GM19023 (cell line): ENCODE measurements around the gene GCK.

Experiments
- ATAC-seq: cut with Tn5 transposase; IDR thresholded peaks from one replicate; pipeline ENCODE4 v1.9.1; 2021; ENCODE audit warnings: mild to moderate bottlenecking, moderate library complexity; ENCODE audit not compliant: unreplicated experiment

Gene GCK

DNA sequence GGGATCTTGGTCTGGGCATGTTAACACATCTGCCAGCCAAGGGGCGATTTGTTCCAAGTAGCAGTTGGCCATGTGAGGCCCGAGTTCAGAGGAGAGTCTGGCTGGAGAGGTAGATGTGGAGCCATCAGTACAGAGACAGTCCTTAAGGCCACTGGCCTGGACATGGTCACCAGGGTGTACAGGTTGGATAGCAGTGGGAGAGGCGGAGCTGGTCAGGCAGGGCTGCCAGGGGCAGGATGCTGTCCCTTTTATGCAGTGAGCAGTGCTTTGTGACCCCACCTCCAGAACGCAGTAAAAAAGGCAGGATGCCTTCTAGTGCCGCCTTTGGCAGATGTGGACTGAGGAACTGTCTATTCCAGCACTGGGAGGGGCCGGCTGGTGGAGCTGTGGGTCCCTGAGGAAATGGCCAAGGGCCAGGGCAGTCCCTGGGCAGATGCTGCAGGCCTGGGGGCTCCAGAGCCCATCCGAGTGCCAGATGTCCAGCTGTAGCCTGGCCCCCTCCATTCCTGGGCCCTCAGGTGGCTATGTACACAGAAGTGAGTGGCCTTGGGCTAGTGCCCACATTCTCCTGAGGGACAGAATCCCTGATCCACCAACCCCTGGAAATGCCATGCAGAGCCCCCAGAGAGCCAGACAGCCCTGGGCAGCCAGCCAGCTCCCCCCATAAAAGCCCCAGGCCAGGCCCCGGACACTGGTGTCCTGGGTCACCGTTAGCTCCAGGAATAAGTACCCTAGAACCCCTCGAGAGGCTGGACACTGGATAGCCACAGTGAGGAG, 31.0 kb downstream of the GCK start:
- ATAC-seq = no peak

DNA sequence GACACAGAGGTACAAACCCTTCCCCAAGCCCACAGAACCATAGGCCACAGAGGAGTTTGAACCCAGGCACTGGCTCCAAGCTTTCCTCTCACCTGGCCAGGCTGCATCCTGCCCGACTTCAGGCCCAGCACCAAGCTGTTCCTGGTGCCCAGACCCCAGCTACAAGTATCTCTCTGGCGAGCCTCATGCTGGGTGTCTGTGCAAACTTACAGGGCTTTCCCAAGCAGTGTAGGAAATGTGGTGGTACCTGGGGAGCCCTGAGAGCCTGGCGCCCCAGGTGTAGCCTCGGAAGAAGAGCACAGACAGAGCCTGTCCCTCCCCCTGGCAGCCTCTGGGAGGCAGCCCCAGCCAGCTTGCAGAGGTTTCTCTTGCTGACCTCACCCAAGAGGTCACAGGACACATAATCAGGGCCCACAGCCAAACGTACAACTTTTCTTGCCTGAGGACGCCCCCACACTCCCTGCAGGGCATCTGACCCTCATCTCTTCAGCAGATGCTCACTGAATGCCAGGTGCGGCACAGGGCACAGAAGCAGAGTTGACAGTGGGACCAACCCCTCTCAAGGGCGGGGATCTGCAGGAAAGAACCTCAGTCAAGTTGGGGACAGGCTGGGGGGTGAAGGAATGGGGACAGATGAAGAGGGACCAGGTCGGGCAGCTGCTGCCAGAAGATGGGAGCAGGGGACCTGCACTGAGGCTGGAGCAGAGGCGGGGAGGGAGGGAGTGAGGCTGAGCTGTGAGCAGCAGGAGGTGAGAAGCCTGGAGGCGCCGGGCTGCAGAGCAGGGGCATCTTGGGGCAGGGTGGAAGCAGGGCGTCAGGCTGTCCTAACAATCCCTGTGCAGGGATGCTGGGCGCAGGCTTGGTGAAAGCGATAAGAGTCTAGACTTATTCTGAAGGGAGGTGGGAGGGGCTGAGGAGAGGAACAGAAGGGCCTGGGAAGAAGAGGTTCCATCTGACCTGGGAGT, 31.8 kb downstream of the GCK start:
- no peak for ATAC-seq

DNA sequence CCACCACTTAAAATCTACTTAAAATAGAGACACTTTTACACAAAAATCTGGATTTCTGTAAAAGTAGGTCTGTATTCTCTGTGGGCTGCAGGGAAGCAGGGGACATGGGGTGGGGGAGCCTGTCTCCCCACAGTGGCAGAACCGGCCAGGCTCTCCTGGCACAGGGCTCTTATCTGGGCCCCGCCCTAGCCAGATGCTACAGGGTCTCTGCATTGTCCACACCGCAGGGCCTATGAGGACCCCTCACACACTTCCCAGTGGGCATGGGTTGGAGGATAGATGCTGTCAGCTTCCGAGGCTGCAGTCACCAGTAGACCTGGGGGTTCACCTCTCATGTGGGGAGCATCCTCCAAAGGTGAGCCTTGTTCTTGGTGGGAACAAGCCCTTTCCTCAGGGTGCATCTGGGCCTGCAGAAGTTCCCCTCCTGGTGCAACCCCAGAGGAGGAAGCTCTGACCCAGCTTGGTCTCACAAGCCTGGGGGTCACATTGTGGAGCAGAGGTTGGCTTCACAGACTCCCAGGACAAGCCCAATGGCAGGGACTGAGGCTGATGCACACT, 32.7 kb downstream of the GCK start:
- ATAC-seq = no peak

DNA sequence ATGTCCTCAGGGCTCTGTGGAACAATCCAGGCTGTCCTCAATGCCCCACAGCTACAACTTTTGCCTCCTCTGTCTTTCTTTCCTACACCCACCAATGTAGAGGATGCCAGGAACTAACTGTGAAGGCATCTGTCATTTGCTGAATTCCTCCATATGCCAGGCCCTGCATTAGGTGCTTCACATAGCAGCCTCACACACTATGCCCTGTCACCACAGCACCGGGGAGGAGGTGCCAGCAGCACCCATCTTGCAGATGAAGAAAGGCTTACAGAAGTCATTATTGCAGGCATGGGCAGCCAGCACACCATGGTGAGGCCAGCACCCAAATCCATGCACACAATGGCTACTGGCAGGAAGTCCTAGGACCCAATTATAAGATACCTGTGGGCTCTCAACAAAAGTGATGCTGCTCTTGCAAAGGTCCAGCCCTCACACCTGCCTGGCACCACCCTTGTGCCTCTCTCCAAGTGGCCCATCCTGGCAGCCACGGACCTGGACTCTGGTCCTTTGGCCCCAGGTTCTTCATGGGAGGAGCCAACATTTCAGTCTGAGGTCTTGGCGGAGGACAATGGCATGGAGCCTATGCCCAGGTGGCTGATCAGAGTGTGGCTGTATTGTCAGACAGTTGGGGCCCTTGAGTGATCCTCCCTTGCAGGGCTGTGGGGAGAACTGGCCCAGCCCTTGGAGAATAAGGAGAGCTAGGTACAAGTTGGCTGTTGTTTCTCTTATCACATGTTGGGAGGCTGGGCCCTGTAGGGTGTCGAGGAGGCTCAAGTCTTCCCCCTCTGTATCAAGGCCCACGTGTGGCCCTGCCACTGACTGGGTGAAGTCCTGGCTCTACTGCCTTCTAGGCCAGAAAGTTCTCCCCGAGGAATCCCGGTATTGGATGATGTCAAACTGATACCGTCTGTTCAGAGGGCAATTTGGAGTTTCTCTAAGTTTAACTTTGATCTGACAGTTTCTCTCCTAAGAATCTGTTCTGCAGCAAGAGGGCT, 33.8 kb downstream of the GCK start:
- no peak for ATAC-seq

DNA sequence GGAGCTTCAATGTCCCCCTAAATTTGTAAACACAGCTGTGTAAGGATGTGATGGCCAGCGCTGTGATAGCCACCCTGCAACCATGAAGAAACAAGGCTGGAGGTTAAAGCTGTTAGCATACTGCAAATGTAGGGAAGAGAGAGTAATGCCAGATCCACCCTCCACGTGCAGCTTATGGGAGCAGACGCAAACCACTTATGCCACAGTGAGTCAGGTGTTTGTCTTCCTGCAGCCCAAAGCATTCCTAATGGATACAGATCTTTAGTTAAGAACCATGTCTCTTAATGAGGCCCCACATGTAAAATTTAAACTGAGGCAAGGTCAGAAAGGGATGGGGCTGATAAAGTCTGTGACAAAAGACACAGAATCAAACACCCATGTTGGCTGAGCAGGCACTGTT, 34.5 kb downstream of the GCK start:
- ATAC-seq = no peak

DNA sequence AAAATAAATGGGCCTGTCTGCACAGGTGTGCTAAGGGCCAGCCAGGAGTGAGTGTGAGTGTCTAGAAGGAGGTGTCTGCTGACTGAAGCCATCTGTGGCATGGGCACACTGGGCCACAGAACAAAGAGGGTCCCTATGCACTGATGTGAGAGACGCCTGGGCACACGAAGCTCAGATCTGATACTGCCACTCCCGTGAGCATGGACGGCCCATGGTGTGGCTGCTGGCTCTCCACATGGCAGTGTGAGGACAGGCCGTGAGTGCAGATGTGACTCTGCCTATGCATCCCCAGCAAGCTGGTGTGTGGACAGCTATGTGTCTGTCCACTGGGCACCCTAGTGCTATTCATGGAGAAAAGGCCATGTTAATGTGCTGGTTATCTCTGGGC, 35.3 kb downstream of the GCK start:
- ATAC-seq = no peak

DNA sequence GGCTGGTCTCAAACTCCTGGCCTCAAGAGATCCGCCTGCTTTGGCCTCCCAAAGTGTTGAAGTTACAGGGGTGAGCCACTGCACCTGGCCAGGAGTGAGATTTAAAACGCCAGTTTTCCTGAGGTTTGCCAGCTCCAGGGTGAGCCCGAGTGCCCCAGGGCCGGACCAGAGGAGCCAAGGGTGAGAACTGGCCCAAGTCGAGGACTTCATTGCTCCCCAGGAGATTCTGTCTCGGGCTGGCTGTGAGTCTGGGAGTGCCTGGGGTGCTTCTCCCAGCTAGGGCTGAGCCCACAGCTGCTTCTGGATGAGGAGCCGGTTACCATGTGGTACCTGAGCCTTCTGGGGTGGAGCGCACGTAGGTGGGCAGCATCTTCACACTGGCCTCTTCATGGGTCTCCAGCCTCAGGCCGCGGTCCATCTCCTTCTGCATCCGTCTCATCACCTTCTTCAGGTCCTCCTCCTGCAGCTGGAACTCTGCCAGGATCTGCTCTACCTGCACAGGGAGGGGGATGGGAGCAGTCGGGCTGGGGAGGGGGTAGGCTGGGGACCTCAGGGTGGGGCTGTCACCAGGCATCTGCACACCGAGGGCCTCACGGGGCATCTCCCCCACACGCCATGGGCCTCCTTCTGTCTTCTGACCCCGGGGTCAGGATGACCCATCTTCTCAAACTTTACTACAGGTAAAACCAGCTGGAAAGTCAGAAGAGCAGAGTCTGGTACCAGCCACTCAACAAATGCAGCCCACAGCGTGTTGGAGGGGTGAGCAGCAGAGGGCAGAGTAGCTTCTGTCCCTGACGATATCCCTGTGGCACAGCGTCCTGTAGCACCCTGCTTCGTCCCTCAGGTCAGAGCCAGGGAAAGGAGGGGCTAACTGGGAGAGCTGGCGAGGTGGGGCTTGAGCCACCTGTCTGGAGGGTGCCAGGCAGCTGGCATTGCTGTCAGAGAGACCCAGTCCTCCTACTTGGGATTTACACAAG, 36.0 kb downstream of the GCK start:
- ATAC-seq = no peak

DNA sequence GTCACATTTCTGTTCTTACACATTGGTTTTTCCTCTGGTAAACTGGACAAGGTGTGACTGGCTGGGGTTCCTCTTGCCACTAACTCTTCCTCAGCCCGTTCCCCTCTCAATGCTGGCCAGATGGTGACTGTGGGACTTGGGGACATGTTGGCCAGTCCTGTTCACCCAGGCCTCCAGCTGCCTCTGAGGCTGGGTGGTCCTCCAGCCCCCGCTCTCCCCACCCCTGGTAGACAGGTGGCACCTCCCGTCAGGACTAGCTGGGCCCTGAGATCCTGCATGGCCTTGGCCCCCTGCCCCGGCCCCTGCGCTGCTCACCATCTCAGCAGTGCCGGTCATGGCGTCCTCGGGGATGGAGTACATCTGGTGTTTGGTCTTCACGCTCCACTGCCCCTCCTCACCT, 37.3 kb downstream of the GCK start:
- ATAC-seq = no peak

DNA sequence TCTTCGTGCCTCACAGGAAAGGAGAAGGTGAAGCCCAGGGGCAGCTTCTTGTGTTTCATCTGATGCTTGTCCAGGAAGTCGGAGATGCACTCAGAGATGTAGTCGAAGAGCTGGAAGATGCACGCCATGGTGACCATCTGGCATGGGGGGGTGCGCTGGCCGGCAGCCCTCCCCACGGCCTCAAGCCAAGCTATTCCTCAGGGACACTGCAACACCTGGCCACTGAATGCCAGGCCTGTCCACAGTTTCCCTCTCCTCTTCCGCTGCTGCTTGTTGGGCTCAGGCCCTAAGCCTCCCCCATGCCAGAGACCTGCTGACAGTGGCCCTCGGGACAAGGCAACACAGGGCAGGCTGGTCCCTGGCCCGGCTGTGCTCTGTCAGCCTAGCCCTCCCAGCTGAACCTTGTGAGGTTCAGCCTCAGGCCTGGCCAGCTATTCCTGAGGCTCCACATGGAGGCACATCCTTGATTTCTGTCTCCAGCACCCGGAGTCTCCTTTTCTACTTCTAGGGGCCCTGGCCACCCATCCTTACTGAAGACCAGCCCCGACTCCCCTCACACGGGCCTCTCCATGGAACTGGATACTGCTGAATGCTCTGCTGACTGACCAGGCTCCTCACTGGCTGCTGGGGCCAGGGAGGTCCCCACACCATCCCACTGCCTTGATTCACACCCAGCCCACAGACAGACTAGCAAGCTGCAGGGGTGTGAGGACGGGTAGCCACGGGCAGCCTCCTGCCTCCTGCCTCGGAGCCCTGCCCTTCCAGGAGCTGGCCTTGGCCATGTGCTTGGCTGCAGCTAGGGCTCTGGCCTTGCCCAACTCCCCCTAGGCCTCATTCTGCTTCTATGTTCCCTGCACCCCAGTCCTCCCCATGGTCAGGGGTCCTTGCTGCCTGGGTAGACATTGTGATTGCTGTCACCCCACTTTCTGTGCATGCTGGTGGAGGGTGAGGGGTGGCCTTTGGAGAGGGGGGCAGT, 38.0 kb downstream of the GCK start:
- no peak for ATAC-seq

DNA sequence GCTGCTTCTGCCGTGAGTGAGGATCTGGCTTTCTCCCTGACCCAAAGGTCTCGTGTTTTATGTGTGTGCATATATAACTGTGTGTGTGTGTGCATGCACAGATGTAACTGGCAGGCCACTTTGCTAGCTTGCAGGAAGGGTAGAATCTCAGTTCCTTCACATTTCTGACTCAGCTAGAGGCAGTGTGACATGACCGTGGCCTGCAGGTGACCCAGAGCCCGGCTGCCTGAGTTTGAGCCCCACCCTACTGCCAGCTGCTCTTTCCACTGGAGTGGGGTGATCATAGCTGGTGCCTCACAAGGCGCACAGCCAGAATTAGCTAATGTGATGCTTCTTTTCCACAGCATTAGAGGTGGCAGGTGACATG, 38.8 kb downstream of the GCK start:
- ATAC-seq = no peak

DNA sequence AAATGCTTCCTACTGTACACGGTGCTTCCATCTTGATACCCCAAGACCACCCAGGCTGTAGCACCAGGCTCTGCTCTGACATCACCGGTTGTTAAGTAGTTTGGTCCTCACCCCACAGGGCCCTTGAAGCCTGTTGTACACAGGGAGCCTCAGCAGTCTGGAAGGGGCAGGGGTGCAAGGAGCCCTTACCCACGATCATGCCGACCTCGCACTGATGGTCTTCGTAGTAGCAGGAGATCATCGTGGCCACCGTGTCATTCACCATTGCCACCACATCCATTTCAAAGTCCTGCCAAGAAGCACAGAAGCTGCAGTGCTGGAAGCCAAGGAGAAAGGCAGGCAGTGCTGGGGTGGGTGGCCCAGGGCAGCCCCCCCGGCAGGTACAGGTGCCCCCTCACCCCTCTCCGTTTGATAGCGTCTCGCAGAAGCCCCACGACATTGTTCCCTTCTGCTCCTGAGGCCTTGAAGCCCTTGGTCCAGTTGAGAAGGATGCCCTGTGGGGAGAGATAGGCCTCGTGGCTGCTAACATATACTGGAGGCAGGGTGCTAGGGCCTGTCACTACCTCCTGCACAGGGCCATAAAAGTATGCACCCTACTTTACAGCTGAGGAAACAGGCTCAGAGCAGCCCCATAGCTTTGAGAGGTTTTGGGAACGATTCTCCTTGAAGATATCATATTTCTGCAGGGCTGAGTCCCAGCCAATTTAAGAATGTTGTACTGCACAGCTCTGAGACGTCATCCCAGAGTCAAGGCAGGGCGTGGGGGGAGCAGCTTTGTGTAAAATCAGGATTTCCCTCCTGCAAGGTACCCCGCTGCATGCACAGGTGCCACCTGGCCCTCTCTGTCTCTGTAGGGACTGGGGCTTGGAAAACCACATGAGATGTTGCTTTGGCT, 39.4 kb downstream of the GCK start:
- no peak for ATAC-seq

DNA sequence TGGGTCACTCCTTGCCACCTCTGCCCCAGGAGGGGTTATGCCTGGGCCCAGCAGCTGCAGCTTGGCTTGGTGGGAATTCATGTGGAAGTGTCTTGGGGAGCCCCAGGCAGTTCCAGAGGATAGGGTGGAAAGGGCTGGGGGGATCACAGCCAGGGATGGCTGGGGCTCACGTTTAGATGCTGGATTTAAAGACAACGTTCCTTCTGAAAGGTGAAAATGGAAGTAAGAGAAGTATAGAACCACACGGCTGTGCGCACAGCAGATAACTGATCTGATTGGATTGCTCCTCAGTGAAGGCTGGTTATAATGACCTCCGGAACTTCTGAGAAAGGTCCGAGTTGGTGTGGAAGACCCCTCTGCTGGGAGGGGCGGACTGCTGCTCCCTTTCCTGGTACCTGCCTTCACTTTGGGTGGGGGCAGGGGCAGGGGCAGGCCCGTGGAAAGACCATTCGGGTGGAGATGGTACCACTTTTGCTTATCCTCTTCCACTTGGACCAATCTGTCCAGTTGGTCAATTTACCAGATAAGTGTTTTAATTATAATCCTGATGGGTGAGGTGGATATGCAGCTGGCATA, 40.2 kb downstream of the GCK start:
- ATAC-seq = no peak

DNA sequence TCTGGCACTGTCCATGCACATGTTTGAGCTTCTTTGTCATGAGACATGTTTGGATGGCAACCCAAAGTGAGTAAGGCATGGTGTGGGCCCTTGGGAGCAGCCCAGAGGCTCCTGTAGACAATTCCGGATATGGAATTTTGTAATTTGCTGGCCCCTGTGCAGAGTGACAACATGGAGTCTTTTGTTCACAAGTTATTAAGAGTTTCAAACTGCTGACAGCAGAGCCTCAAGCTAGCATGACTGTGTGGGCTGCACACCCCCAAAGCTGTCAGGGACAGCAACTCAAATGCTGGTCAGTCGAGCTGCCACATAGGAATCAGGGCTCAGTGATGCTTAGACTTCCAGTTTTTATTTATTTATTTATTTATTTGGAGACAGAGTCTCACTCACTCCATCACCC, 41.1 kb downstream of the GCK start:
- ATAC-seq = no peak

DNA sequence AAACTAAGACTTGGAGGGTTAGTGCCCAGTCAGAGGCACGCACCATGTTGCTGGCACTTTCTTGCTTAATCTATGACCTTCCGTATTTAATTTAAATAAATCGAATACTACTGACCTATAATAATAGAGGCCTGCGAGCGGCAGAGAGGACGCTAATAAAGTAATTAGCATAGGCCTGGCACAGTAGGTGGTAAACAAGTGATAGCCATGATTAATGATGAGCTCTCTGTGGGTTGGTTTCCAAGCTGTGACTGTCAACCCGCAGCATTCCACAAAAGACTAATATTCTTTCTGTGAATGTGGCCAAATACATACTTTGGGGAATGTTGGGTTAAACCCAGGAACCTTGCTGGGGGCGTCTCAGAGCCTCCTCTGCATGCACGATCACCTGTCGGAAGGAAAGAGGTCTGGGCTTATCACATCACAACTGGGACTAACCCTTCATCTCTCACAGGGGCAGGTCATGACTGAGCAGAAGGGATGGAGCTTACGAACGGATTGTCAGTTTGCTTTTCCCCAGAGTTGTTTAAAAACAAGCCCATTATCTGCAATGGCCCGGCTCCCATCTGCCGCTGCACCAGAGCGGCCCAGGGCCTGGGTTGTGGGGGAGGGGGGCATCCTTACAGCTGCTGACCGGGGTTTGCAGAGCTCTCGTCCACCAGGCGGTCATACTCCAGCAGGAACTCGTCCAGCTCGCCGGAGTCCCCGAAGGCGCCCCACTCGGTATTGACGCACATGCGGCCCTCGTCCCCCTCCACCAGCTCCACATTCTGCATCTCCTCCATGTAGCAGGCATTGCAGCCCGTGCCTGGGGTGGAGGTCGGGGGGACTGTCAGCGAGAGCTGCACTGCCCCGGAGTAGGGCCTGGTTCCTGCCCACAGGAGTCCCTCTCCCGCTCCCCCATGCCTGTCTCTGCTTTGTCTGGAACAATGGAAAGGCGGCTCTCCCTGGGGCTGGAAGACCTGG, 41.9 kb downstream of the GCK start:
- ATAC-seq = no peak

DNA sequence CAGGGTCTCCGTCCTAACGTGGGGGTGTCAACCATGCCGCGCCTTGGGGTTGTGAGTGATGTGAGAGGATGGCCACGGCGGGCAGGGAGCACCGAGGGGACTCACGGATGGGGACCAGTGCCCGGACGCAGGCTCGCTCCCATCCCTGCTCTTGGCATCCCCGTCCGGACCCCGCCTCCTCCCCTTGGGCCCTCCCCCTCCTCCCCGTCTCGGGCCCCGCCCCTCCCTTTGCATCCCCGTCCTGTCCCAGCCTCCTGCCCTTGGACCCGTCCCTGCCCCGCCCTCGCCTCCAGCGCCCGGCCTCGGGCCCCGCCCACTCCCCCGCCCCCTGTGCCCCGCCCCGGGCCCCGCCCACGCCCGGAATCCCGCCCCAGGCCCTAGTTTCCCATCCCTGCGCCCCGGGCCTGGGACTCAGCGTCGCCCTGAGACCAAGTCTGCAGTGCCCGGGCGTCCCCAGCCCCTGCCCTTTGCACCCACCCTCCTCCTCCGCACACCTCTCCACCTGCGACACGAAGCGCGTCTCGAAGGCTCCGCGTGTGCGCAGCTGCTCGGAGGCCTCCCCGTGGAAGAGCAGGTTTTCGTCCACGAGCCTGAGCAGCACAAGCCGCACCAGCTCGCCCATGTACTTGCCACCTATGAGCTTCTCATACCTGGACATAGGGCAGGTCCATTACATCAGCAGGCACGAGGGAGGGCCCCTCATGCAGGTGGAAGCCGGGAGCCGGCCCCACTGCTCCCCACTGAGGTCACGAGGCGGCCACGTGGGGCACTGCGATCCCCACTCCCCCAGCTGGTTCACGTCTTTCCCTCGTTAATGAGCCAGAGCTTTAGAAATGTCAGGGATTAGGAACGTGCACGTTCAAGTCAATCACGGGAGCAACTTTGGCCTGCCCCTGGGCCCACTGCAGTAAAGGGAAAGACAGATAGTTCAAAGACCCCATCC, 43.0 kb downstream of the GCK start:
- ATAC-seq = no peak
